GM12873 (cell line): ENCODE data around the gene BAG2.

ENCODE experiments used
- CTCF ChIP-seq: IDR thresholded peaks from 2 replicates; pipeline ENCODE4 v1.5.1; 2012; ENCODE audit warnings: low read depth, mild to moderate bottlenecking, moderate library complexity, low read length, control low read depth; ENCODE audit not compliant: insufficient read depth; ENCODE audit errors: missing control alignments

The BAG2 gene

DNA sequence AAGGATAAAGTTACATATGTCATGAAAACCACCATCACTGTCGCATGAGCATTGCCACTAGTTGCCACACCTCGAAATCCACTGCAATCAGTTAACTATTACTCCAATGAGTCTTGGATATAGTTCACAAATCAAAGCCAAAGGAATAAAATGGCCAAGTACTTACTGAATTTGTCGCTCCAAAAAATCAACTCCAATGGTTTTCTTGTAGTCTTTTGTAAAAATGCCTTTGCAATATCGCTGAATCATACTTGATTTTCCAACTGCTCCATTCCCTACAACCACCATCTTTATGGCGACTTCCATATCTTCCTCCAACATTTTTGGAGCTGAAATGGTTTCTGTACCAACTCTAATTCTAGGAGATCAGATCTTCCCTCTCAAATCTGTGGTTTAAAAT lies 37.9 kb downstream of the BAG2 start:
- no peak for TF ChIP-seq CTCF

DNA sequence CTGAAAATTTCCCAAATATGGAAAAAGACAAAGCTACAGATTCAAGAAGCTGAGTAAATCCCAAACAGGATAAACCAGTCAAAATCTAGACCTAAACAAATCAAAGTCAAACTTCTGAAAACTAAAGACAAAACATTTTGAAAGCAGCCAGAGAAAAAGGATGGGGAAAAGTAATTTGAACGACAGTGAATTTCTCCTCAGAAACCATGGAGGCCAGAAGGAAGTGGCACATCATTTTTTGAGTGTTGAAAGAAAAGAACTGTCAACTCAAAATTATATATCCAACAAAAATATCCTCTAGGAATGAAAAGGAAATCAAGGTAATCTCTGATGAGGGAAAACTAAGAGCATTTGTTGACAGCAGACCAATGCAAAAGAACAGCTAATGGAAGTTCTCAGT lies 43.1 kb downstream of the BAG2 start:
- TF ChIP-seq CTCF: no peak

GRCh38 chr6:57216235-57217101 lies 44.3 kb downstream of the BAG2 start:
- peak; percentile 13 for TF ChIP-seq CTCF

DNA sequence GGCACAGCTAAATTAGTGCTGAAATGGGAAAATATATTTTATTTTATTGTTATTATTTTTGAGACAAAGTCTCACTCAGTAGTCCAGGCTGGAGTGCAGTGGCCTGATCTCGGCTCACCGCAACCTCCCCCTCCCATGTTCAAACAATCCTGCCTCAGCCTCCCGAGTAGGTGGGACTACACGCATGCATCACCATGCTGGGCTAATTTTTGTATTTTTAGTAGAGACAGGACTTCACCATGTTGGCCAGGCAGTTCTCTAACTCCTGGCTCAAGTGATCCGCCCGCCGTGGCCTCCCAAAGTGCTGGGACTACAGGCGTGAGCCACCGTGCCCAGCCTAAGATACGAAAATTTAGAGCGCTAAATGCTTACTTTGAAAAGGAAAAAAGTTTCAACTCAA lies 45.1 kb downstream of the BAG2 start:
- no peak for TF ChIP-seq CTCF

- TF ChIP-seq CTCF: no peak
Measured at GRCh38 chr6:57220083-57220703, 48.1 kb downstream of the BAG2 start.

DNA sequence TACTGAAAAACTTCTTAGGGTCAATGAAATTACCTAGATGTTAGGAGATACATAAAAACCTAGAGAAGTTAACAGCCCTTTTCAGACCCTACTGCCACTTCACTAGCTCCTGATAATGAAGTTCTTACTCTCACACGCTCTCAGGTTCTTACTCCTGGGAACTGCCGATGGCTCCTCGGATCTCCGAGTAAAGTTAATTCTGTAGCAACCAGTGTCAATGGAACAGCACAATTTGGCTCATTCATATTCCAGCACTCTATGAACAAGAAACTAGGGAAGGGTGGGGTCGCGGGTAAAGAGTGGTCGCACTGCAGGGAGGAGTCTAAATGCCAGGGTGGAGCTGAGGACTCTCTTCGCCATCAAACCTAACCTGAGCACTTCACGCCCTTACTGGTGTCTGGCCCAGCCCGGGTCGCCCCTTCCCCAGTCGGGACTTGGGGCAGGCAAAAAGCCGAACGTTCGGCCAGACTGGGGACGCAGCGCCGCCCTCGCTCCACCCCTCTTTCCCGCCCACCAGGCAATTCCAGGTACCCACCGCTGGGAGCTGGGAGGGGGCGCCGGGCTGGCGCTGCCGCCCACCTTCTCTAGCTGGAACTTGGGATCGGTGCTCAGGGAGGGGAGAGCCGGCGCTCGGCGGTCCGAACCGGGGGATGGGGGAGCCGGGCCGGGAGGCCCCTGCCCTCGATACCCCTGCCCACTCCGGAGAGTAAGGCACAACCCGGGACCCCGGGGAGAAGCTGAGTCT lies 49.2 kb downstream of the BAG2 start:
- TF ChIP-seq CTCF: peak; percentile 45
